GM12878 (cell line): ENCODE measurements around the gene SEL1L3. TPM values are rescaled to one million over a fixed set of nuclear protein-coding genes. Genes with fewer than 3 reads are reported as not detected.

Source experiments
- ATAC-seq: fragments of 200-7000 bp; cut with Tn5 transposase; 3 replicates; pipeline ENCODE4 v1.9.1; 2020; ENCODE audit warnings: mild to moderate bottlenecking, moderate library complexity
- BruUV-seq: library from RNA; stranded (reverse); fragments of 400-500 nt; replicated peaks from 2 replicates; lab custom pipeline; 2021; lab: Mats Ljungman, UMichigan
- CTCF ChIA-PET: fragments of 300-600 bp; sonication (Branson Sonifier 250); formaldehyde crosslinking; extraction: SDS; loops from one replicate; lab custom pipeline; 2021; ENCODE audit warnings: inconsistent platforms; lab: Yijun Ruan, JAX
- POLR2A ChIA-PET: fragments of 350-600 bp; formaldehyde crosslinking; extraction: SDS; loops from one replicate; lab custom pipeline; 2021; ENCODE audit warnings: inconsistent platforms; lab: Charles Lee
- RAD21 ChIA-PET: fragments of 300-600 bp; sonication (Branson Sonifier 250); formaldehyde crosslinking; loops from one replicate; lab custom pipeline; 2023; ENCODE audit warnings: antibody characterized with exemption; ENCODE audit not compliant: unreplicated experiment; lab: Charles Lee
- SMC1A ChIA-PET: fragments of 300-600 bp; sonication (Branson Sonifier 250); formaldehyde crosslinking; loops from one replicate; lab custom pipeline; 2023; ENCODE audit not compliant: unreplicated experiment, uncharacterized antibody; lab: Charles Lee
- DNase-seq: peaks from one replicate; pipeline ENCODE4 v3.0.0-alpha.2; 2011; ENCODE audit warnings: low read depth, low spot score
- FAIRE-seq: peaks from 3 replicates; lab custom pipeline; 2011; peaks lifted over from hg19 to GRCh38; lab: Jason Lieb, UNC
- H2AFZ ChIP-seq: 2 replicates; pipeline ENCODE4 v1.6.0; 2011; ENCODE audit warnings: low read depth, low read length, control low read depth; ENCODE audit not compliant: control insufficient read depth
- H3K27ac ChIP-seq: 2 replicates; pipeline ENCODE4 v1.5.1; 2011; ENCODE audit warnings: control low read depth; ENCODE audit not compliant: control insufficient read depth, insufficient read depth
- H3K27me3 ChIP-seq, 2 experiments: replicated peaks in 1 of 2; 2 replicates each; pipeline versions ENCODE4 v1.6.0 to v1.6.1; 2011; ENCODE audit warnings: low read length in 1 of 2; ENCODE audit not compliant: control insufficient read depth in 2 of 2, insufficient read depth in 2 of 2
- H3K36me3 ChIP-seq, 2 experiments: 2 replicates each; pipeline ENCODE4 v1.5.1; 2011; ENCODE audit warnings: low read length in 1 of 2; ENCODE audit not compliant: control insufficient read depth in 2 of 2, insufficient read depth in 2 of 2
- H3K4me1 ChIP-seq: 2 replicates; pipeline ENCODE4 v1.6.1; 2011; ENCODE audit warnings: mild to moderate bottlenecking, low read length, moderate library complexity, mixed read lengths; ENCODE audit not compliant: control insufficient read depth, insufficient read depth
- H3K4me2 ChIP-seq: 2 replicates; pipeline ENCODE4 v1.6.0; 2011; ENCODE audit warnings: control low read depth; ENCODE audit not compliant: control insufficient read depth, insufficient read depth
- H3K4me3 ChIP-seq: fragments of 200-600 bp; sonication (generic); 2 replicates; pipeline ENCODE4 v1.5.1; 2016
- H3K79me2 ChIP-seq: 2 replicates; pipeline ENCODE4 v1.6.0; 2011; ENCODE audit warnings: low read length; ENCODE audit not compliant: control insufficient read depth, insufficient read depth
- H3K9ac ChIP-seq: 2 replicates; pipeline ENCODE4 v1.8.0; 2011; ENCODE audit warnings: low read length, control low read depth, mixed read lengths; ENCODE audit not compliant: control insufficient read depth, insufficient read depth
- H3K9me3 ChIP-seq: replicated peaks from 3 replicates; pipeline ENCODE4 v1.5.1; 2011; ENCODE audit warnings: mild to moderate bottlenecking, low read length; ENCODE audit not compliant: control insufficient read depth, insufficient read depth
- H4K20me1 ChIP-seq: 2 replicates; pipeline ENCODE4 v1.6.0; 2011; ENCODE audit not compliant: control insufficient read depth, insufficient read depth
- ATF7 ChIP-seq: fragments of 450-650 bp; IDR thresholded peaks from 2 replicates; pipeline ENCODE4 v1.6.1; 2016; ENCODE audit warnings: low read depth, mild to moderate bottlenecking
- BRCA1 ChIP-seq: IDR thresholded peaks from 2 replicates; pipeline ENCODE4 v1.6.1; 2011; ENCODE audit warnings: low read depth, low read length, improper control_type of control experiment
- IRF4 ChIP-seq: IDR thresholded peaks from 2 replicates; pipeline ENCODE4 v1.6.1; 2011; ENCODE audit warnings: low read depth, low read length
- JUND ChIP-seq: IDR thresholded peaks from 2 replicates; pipeline ENCODE4 v1.6.1; 2012; ENCODE audit warnings: low read depth, mild to moderate bottlenecking, low read length, improper control_type of control experiment, moderate library complexity
- LARP7 ChIP-seq: fragments of 450-650 bp; IDR thresholded peaks from 2 replicates; pipeline ENCODE4 v1.6.1; 2017; ENCODE audit warnings: mild to moderate bottlenecking
- NR2C2 ChIP-seq: IDR thresholded peaks from 2 replicates; pipeline ENCODE4 v1.6.1; 2011; ENCODE audit warnings: borderline replicate concordance, low read depth; ENCODE audit not compliant: control insufficient read depth, insufficient read length
- RB1 ChIP-seq: fragments of 450-650 bp; formaldehyde crosslinking; IDR thresholded peaks from 2 replicates; pipeline ENCODE4 v1.6.1; 2017; ENCODE audit warnings: mild to moderate bottlenecking, borderline replicate concordance
- RUNX3 ChIP-seq: IDR thresholded peaks from 2 replicates; pipeline ENCODE4 v1.6.1; 2012; ENCODE audit warnings: low read length, inconsistent platforms
- TARDBP ChIP-seq: IDR thresholded peaks from 2 replicates; pipeline ENCODE4 v1.6.1; 2016; ENCODE audit warnings: borderline replicate concordance
- ZNF207 ChIP-seq: fragments of 450-650 bp; IDR thresholded peaks from 2 replicates; pipeline ENCODE4 v1.6.1; 2014; ENCODE audit warnings: antibody characterized with exemption, mild to moderate bottlenecking, borderline replicate concordance
- WGBS: methylation state at CpG from one replicate; pipeline ENCODE4 v1.1.6; 2016; ENCODE audit warnings: low lambda C conversion rate; ENCODE audit not compliant: insufficient replicate concordance, insufficient coverage; ENCODE audit errors: missing lambda C conversion rate; 5-methylcytosine and 5-hydroxymethylcytosine counted together
- in situ Hi-C: fragments of 300-500 bp; cut with MboI; formaldehyde crosslinking; loops from 9 replicates; pipeline ENCODE4 v1.14.3; 2018; ENCODE audit warnings: mixed read lengths
- intact Hi-C: fragments of 100-400 bp; cut with micrococcal nuclease; formaldehyde crosslinking; loops from one replicate; pipeline ENCODE4 v1.14.2; 2022; ENCODE audit not compliant: unreplicated experiment
- polyA plus RNA-seq, 11 experiments: library from polyadenylated mRNA; depleted of rRNA in 4 of 11; unstranded in 6 of 11; stranded (reverse) in 5 of 11; fragments of >200 nt; fragmentation: Nextera tagmentation in 4 of 11; fragmentation: Illumina TruSeq in 1 of 11; extraction: Ambion mirVana in 4 of 11; extraction: Trizol in 1 of 11; gene quantifications; 1 replicate in 1 of 11; 2 replicates in 10 of 11; pipeline versions ENCODE4 v1.2.1 to v1.2.3, GENCODE V29; 2011 to 2016; ENCODE audit warnings: inconsistent platforms in 2 of 11, missing spikeins in 2 of 11, low read depth in 1 of 11
- total RNA-seq, 4 experiments: library from RNA; depleted of rRNA in 3 of 4; stranded (reverse); fragments of >200 nt in 3 of 4; fragmentation: Illumina TruSeq in 1 of 4; extraction: Trizol in 1 of 4; gene quantifications; 2 replicates each; pipeline versions ENCODE4 v1.2.1 to v1.2.3, GENCODE V29; 2013 to 2021
- TF ChIP-seq, protein P1 (sequence below), 3 experiments: IDR thresholded peaks in 2 of 3; conservative IDR thresholded peaks in 1 of 3; 2 replicates each; pipeline ENCODE4 v1.5.1; 2011; ENCODE audit warnings: low read depth in 3 of 3, low read length in 3 of 3, mild to moderate bottlenecking in 3 of 3, control low read depth in 2 of 3, moderate library complexity in 2 of 3, inconsistent platforms in 1 of 3, mixed read lengths in 1 of 3; ENCODE audit not compliant: control insufficient read depth in 2 of 3, insufficient read depth in 1 of 3; ENCODE audit errors: extremely low read depth in 1 of 3
- TF ChIP-seq, protein P2 (sequence below): IDR thresholded peaks from 2 replicates; pipeline ENCODE4 v1.6.1; 2011; ENCODE audit warnings: low read depth, low read length, improper control_type of control experiment, borderline replicate concordance
- TF ChIP-seq, protein P3 (sequence below): IDR thresholded peaks from 2 replicates; pipeline ENCODE4 v1.6.1; 2012; ENCODE audit warnings: low read depth, low read length, improper control_type of control experiment
- TF ChIP-seq, protein P4 (sequence below): fragments of 450-650 bp; IDR thresholded peaks from 2 replicates; pipeline ENCODE4 v1.6.1; 2016; ENCODE audit warnings: mild to moderate bottlenecking, moderate library complexity, borderline replicate concordance

The SEL1L3 gene
- total and polyA plus RNA-seq, 10 of the 15 experiments (the other 5 are each of a cell fraction or from before 2014, with no cell fraction given): 20.4 to 82.2 (median 47.3) TPM

DNA sequence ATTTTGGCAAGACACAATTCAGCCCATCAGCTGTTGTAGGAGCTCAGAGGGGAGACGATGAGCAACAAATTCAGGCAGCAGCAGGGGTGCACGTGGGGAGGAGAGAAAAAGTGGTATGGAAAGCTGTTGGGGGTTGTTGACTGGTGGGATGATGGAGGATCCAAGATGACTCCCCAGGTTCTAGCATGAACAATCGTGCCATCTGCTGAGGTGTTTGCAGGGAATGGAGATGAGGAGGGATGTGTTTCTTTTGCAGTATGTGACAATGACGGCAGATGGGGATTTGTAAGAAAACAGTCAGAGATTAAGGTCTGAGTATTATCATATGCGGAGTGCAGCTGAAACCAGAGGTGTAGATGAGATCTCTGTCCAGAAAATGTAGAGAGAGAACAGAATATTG, 63.3 kb downstream of the SEL1L3 start:
- in situ Hi-C loops: no loop called here
- Histone ChIP-seq H3K4me1 (no peaks in the 10 kb centered on the region), H3K27ac (no peak overlapping the region), H3K36me3 (peaks cover 0 to 16% of the 10 kb centered on the region in 2 experiments; a peak in 2 of 4 replicates), H3K27me3 (no peaks in the 10 kb centered on the region), H3K79me2 (no peaks in the 10 kb centered on the region), H3K4me2 (no peak overlapping the region)
- POLR2A ChIA-PET: no interaction called here
- no TSS peak for BruUV-seq
- WGBS: 78% methylated on average over 5 of the region's 5 CpGs
- TF ChIP-seq, protein P1, sequence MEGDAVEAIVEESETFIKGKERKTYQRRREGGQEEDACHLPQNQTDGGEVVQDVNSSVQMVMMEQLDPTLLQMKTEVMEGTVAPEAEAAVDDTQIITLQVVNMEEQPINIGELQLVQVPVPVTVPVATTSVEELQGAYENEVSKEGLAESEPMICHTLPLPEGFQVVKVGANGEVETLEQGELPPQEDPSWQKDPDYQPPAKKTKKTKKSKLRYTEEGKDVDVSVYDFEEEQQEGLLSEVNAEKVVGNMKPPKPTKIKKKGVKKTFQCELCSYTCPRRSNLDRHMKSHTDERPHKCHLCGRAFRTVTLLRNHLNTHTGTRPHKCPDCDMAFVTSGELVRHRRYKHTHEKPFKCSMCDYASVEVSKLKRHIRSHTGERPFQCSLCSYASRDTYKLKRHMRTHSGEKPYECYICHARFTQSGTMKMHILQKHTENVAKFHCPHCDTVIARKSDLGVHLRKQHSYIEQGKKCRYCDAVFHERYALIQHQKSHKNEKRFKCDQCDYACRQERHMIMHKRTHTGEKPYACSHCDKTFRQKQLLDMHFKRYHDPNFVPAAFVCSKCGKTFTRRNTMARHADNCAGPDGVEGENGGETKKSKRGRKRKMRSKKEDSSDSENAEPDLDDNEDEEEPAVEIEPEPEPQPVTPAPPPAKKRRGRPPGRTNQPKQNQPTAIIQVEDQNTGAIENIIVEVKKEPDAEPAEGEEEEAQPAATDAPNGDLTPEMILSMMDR (IDR thresholded peaks at IDR 0.05 in 2 of 3, conservative IDR thresholded peaks at IDR 0.05 in 1 of 3; ENCODE audit: control insufficient read depth in 2 of 3, extremely low read depth in 1 of 3, insufficient read depth in 1 of 3, low read depth in 3 of 3, low read length in 3 of 3): no peak
- no peak for TF ChIP-seq NR2C2
- no peak for TF ChIP-seq BRCA1
- TF ChIP-seq IRF4: no peak
- TF ChIP-seq LARP7: no peak
- TF ChIP-seq, protein P2, sequence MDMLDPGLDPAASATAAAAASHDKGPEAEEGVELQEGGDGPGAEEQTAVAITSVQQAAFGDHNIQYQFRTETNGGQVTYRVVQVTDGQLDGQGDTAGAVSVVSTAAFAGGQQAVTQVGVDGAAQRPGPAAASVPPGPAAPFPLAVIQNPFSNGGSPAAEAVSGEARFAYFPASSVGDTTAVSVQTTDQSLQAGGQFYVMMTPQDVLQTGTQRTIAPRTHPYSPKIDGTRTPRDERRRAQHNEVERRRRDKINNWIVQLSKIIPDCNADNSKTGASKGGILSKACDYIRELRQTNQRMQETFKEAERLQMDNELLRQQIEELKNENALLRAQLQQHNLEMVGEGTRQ: no peak
- TF ChIP-seq RB1: no peak
- TF ChIP-seq, protein P3, sequence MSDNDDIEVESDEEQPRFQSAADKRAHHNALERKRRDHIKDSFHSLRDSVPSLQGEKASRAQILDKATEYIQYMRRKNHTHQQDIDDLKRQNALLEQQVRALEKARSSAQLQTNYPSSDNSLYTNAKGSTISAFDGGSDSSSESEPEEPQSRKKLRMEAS: no peak
- no peak for TF ChIP-seq RUNX3
- no peak for TF ChIP-seq TARDBP
- TF ChIP-seq, protein P4, sequence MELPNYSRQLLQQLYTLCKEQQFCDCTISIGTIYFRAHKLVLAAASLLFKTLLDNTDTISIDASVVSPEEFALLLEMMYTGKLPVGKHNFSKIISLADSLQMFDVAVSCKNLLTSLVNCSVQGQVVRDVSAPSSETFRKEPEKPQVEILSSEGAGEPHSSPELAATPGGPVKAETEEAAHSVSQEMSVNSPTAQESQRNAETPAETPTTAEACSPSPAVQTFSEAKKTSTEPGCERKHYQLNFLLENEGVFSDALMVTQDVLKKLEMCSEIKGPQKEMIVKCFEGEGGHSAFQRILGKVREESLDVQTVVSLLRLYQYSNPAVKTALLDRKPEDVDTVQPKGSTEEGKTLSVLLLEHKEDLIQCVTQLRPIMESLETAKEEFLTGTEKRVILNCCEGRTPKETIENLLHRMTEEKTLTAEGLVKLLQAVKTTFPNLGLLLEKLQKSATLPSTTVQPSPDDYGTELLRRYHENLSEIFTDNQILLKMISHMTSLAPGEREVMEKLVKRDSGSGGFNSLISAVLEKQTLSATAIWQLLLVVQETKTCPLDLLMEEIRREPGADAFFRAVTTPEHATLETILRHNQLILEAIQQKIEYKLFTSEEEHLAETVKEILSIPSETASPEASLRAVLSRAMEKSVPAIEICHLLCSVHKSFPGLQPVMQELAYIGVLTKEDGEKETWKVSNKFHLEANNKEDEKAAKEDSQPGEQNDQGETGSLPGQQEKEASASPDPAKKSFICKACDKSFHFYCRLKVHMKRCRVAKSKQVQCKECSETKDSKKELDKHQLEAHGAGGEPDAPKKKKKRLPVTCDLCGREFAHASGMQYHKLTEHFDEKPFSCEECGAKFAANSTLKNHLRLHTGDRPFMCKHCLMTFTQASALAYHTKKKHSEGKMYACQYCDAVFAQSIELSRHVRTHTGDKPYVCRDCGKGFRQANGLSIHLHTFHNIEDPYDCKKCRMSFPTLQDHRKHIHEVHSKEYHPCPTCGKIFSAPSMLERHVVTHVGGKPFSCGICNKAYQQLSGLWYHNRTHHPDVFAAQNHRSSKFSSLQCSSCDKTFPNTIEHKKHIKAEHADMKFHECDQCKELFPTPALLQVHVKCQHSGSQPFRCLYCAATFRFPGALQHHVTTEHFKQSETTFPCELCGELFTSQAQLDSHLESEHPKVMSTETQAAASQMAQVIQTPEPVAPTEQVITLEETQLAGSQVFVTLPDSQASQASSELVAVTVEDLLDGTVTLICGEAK: no peak
- no peak for TF ChIP-seq ZNF207
- TF ChIP-seq JUND: no peak
- no peak for TF ChIP-seq ATF7
- TF ChIP-seq, all 136 proteins: peak for 0
- no peak overlapping the region for H3K4me3 ChIP-seq
- intact Hi-C loops: no loop called here
- no peak for FAIRE-seq
- H3K9me3 ChIP-seq: no peaks in the 10 kb centered on the region
- ChIA-PET SMC1A (no interaction called here), CTCF (no interaction called here), RAD21 (no interaction called here)
- ATAC-seq: no peak
- no peak overlapping the region for H2AFZ ChIP-seq
- H3K9ac ChIP-seq: no peak overlapping the region
- DNase-seq: no peak
- H4K20me1 ChIP-seq: no peaks in the 10 kb centered on the region
